HG02970 (cell line): ENCODE measurements around the gene MARCHF3.

Source experiments
- ATAC-seq: cut with Tn5 transposase; IDR thresholded peaks from one replicate; pipeline ENCODE4 v1.9.1; 2021; ENCODE audit warnings: mild to moderate bottlenecking, moderate library complexity, moderate number of reproducible peaks; ENCODE audit not compliant: unreplicated experiment, low FRiP score

Gene MARCHF3

DNA sequence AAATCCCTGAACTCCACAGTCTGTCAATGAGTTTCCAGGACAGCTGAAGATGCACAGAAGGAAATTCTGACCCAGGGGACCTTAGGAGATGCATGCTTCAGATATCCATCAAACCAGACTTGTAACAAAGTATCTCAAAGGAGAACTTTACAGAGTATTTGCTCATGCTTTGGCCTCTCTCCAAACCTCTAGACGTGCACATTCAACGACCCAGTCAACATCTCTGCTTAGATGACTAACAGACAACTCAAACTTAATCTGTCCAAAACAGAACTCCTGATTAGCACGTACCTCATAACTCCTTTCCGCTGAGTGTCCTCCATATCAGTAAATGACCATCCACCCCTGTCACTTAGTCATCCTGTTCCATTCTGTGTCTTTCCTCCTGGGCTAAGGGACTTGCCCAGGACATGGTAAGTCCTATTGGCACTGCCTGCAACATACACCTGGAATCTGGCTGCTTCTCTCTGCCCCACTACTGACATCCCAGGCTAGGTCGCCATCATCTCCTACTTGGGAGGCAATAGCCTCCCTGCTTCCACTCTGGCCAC is 146.0 kb downstream of the MARCHF3 start:
- no peak for ATAC-seq

DNA sequence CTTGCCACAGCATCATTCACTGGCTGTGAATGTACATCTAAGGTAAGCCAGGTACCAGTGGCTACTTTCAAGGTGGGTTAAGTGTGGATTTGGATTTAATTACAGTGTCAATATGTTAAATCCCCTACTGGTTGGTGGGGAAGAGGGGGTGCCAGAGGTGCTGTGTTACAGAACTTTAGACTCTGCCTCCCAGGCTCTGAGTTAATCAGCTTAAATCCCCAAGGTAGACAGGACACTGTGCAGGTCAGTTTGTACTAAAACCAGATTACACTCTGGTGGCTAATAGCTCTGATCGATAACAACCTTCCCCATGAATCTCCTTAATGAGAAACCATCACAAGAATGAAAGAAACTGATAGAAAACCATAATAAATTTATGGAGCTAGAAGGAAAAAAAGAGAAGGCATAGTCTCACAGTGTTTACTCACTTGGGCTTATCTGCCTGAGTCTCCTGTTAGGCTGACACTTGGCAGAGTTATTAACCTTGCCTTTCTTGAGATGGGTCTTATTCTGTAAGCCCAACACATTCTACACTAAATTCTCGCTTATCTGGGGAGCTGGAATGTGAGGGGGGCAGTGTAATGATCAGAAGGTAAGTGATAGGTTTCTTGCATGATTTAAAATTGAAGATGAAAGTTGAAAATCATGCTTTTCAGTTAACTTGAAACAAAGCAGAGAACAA is 146.7 kb downstream of the MARCHF3 start:
- no peak for ATAC-seq

DNA sequence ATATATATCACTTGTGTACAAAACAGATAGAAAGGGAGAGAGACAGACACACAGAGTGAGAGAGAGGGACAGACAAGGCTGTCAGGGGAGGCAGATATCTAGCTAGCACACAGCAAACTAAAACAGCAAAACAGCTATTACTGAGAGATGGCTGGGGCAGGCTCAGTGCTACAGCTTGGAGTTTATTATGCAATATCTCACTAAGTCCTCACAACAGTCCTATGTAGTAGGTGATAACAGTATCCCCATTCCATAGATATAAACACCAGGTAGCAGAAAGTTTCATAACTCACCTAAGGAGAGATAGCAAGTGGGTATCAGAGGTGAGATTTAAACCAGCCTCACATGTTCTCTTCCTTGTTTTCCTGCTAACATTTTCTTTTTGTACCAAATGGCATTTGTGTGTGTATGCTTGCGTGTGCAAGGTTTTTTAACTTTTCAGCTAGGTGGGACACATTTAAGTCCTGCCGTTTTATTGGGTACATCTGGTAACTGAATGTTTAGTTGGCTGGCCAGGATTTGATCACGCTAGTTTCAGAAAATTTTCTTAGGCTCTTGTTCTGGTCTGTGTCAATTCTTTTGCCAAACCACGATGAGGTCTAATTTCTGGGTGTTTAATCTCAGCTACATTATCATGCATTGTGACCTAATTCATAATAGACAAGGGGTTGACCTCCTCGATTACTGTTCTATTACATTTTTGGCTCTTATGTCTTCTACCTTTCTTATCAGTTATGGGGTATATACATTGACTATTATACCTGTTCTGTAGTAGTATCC is 148.3 kb downstream of the MARCHF3 start:
- no peak for ATAC-seq

DNA sequence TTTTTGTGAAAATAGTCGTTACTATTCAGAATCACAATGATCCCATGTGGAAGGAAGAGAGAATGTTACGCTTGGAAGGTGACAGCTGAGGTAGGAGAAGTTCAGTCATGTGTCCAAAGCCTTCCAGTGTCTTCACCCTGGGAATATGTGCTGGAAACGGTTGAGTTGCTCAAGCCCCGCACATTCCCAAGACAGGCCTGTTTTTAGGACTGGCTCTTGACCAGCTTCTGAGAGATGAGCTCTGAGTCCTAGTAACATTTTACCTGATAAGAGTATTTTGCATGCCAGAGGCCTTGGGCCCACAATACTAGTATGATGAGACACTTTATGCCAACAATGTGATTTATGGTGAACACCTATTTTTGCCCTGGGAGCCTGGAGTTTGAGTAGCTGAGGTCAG is 151.7 kb downstream of the MARCHF3 start:
- ATAC-seq, result no peak

DNA sequence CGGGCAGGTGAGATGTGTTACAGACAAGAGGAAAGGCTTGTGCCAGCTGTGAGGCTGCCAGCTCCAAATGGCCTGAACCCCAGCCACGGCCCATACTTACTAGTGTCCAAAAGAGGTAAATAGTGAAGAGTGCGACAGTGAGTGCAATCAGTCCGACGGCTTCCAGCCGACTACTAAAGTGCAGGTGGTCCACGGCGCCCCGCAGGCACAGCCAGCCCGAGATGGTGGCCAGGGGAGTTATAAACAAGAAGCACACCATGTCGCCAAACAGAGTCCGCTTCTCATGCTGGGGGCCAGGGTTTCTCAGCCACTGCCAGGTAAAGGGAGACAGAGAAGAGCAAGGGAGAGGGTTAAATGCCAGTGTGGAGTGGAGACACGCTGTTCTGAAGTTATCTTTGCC is 152.3 kb downstream of the MARCHF3 start:
- ATAC-seq, result no peak

DNA sequence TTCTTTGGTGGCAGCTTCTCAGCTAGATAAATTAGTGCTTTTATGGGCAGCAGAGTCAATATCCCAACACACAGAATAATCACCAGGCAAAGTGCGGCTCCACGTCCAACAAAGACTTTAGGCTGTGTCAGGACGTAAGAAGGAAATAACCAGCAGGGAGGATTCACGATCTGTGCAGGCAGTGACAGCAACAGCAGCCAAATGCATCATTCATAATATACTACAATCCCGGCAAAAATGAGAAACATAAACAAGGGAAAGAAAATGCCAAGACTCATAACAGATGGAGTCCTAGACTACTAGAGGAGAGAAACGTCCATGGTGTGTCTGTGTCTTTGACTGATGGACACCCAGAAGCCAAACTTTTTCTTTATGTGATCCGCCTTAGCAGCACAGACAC is 152.8 kb downstream of the MARCHF3 start:
- no peak for ATAC-seq

DNA sequence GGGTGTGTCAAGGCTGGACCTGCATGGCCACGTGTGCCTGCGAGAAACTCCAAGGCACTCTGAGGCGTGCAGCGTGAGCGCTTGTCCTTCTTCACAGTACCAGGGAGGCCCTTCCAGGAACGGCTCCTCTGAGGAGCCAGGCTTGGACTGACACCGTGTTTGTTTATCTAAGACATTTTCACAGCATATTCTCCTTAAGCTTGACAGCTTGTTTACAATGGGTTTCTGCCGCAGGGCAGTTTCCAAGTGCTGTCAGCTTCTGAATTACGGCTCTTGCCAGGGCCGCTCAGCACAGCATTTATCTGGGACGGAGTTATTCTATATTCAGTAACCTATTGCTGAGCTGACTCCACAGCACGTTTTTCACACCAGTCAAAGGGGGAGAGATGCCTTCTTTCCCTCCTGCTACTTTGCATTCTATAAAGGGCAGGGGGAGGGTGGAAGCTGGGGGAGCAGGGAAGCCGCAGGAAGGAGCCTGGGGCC is 155.0 kb downstream of the MARCHF3 start:
- no peak for ATAC-seq

DNA sequence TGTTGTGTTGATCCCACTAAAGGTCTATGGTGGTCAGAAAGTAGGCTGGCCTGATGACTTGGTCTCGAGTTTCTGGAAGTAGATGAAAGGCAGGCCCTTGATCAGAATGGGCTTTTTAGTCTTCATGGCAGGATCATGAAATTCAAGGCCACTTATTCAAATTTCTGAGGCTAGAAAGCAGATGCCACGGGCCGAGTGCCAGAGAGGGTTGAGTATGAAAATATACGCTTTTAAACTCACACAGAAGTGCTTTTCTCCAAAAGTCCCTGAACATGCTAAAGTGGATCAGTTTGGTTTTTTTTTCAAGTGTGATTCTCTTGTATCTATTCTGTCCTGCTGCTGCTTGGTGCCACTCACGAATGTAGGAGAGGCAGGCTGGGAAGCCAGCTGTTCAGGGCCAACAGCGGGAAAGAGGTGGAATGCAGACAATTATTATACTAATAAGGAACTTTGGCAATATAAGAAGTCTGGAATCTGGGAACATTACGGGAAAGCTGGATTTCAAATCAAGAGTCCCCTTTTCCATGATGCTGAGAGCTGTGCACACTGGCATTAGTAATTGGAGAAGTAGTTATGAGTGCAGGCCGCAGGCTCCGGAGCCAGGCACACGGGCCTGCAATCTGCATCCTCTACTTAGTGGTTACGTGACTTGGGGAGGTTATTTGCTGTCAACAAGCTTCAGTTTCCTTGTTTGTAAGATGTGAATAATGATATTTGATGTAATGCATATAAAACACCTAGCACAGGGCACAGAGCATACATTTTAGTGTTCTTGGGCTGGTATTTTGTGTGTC is 157.6 kb downstream of the MARCHF3 start:
- no peak for ATAC-seq

DNA sequence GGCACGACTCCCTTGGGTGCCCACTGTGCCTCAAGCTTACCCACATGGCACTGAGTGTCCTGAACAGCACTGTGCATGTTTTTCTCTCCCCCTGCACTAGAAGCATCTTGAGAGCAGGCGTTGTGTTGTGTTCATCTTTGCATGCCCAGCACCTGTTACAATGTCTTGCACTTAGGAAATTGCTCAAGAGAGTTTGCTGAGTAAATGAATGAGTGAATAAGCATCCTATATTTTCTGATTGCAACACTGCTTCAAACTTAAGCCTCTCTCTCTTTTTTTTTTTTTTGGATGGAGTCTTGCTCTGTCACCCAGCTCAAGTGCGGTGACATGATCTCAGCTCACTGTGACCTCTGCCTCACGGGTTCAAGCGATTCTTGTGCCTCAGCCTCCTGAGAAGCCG is 158.9 kb downstream of the MARCHF3 start:
- no peak for ATAC-seq

DNA sequence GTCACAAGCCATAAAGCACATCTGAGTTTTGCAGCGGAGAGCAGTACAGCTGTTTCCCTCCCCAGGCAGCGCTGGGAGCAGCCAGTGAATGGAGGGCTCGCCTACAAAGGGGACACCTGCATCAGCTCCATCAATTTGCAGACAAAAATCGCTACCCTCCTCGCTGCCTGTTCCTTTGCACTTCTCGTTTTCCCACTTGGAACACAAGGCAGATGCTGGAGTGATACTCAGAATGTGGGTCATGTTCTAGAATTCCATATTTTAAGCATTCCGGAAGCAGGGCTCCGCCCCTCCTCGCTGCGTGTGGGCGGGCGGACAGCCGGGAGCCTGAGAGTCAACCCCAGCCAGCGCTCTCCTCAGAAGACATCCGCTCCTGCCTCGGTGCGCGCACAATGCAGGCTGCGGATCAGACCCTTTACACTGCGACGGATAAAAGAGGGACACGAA is 161.3 kb downstream of the MARCHF3 start:
- no peak for ATAC-seq

DNA sequence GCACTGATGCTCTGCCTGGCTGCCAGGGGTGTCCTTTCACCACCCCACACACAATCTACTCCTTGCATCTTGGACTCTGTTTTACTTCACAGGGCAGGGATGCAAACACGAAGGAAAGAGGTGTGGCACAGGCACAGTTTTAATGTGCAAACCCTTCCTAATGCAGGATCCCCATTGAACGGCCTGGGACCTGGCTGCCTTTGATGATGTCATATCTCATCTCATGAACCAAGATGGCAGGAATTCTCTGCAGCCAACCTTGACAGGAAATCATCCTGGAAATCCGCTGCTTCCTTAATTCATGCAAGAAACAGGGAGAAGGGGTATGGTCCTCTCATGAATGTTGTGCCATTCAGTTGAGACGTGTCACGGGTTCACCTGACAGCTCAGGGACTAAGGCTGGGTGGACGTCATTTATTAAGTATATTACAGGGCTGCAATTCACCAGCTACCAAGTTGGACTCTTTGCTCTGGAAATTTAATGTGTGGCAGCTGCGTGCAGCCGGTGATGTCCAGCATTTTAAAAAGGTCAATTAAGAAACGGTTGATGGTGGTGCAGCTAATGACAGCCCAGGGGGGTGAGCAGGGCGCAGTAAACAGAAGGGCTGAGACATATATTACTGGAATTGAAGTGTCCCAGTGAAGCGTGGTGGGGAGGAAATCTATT is 161.9 kb downstream of the MARCHF3 start:
- no peak for ATAC-seq

DNA sequence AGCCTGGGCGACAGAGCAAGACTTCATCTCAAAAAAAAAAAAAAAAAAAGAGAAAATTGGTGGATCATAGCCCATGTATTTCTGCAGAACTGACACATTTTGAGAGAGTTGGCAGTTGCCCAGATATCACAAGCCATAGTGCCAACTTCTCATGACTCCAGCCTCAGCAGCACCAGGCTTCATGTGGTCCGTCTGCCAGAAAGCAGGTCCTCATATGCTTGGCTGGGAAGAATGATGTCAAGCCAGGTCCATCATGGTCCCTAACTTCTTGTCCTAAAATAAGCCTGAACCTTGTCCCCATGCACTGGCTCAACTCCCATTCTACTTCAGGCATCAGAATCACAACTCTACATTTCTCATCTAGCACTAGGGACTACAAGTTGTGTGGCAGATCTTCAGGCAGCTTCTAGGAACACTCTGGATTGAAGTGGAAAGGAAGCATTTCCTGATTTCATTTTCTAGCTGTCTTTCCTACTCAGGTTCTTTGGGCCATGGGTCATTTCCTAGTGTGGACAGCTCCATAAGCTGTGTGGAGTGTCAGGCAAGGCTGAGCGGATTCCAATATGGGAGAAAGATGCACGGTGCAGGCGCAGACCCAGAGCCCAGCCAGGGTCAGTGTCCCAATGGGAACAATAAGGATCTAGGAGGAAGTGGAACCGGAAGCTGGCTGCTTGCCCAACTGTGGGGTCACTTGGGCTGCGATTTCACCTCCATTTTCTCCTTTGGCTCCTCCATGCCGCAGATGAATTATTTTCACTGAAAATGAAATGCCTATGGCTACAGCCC is 163.3 kb downstream of the MARCHF3 start:
- ATAC-seq, result no peak

DNA sequence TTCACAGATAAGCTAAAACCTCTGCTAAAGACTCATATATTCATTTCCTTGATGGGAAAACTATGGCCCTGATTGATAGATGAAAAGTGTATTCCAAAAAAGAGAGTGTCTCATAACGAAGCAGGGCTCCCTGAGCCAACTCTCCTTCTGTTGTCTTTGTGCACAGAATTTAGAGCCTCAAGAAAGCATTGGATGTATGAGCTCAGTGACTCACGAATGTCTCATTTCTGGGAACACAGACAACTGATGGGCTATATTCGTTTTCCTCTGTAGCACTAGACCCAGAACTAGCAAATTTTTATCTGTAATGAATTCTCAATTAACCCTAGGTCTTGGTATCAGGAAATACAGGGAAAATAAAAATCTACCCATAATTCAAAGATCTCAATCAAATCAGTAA is 165.1 kb downstream of the MARCHF3 start:
- no peak for ATAC-seq

DNA sequence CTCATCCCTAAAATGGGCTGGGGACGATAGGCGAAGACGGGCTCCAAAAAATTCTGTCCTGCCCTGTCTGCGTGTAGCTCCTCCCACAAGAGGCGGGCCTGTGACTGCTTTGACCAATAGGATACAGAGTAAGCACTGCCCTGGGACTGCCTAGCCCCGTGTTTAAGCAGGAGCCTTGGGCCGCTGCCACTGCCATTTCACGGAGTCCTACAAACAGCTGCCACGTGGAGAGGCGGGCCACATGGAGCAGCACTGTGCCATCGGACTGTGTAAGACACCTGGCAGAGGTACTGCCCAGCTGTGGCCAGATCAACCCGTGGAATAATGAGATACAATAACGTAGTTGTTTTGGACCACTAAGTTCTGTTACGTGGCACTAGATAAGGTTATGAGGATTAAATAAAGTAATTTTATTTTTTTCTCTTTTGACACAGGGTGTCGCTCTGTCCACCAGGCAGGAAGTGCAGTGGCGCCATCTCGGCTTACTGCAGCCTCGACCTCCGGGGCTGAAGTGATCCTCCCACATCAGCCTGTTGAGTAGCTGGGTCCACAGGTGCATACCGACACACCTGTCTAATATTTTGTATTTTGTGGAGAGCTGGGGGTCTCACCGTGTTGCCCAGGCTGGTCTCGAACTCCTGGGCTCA is 166.2 kb downstream of the MARCHF3 start:
- ATAC-seq, result no peak

DNA sequence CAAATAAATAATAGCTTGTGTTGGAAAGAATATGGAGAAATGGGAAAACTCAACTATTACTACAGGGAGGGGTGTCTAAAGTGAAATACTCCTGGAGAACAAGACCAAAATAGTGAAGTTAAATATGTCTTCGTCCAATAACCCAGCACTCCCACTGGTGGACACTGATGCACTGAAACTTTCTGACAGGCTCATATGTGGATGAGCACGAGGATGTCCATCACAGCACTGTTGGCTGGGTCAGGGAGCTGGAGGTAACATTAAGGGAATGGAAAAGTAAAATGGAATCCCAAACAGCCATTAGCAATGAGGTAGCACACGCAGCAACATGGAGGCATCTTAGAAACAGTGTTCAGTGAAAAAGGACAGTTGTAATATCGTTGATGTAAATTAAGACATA is 167.0 kb downstream of the MARCHF3 start:
- ATAC-seq, result no peak

DNA sequence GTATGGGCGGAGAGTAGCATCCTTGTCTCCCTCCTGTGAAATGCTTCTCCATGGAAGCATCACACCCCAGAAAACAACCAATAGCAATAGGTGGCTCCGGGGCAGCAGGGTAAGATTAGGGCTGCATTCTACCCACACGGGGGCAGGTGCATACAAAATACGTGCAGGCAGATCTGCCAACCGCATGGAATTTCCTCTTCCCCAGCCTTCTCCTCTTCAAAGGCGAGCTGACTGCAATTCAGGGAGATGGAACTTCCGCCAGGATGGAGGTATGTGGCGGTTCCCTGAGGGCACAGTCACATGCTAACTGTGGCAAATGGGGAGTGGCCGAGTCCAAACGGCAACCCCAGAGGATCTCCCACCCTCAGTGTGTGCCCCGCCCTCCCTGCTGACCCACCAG is 171.9 kb downstream of the MARCHF3 start:
- no peak for ATAC-seq

DNA sequence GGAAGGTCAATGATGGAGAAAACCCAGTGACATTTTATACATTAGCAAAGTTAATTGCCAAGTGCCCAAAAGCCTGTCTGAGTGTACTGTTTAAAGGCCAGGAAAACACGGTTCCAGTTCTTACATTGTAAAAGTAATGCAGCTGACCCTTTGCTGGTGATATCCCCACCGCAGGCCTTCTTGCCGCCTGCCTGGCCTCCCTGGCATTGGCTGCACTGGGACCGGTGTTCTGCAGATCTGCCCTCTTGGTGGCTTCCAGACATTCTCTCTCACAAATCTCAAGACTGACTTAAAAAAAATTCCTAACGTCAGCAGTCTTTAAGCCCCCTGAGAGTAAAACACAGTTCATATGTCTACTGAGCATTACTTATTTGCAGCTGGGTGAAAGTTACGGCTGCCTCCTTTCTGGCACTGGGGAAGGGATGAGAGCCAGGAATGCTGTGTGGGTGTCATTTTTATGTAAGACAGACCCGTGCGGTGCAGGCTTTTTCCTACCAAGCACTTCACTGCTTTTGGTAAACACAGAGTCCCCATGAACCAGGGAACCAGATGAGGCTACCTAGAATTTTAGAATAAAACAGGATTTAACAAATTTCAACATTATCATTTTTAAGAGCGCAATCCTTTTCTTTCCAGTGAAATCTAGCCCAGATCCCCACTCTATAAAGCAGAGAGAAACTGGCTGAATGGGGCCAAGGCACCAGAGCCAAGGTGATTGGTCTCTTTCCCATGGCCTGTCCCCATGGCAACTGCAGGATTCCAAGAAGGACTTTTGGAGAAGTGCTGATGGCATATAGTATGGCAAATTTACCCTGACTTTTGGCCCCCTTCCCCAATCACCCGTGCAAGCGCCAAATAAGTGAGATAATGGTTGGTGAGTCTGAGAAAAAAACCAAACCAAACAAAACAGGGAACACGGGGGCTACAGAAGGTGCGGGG is 172.6 kb downstream of the MARCHF3 start:
- ATAC-seq, result no peak

DNA sequence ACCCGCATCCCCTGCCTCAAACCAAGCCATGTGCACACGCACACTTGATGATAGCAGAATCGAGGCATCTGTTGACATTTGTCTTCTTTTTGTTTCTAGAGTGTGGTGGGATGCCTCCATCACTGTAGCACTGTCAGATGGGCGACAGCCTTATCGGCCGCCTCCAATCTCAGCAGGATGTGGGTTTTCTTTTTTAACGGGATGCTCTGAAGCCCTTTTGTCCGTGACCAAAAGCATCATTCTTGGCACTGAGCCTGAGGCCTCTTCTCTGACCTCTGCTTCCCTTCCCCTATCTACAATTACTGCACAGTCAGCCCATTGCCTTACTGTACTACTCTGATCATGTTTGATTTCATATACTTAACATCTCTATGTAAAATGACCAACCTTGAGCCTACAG is 175.1 kb downstream of the MARCHF3 start:
- ATAC-seq, result no peak
